ENCODE measurements around the gene AP2A1.

- TF ChIP-seq NFYB (CRISPR knock-in tag; conservative IDR thresholded peaks at IDR 0.05; ENCODE audit: low read depth) (no peak), ATF6 (CRISPR knock-in tag; IDR thresholded peaks at IDR 0.05) (no peak), CTCF (IDR thresholded peaks at IDR 0.05) (no peak), NR3C1 (CRISPR knock-in tag; conservative IDR thresholded peaks at IDR 0.05; ENCODE audit: low read depth) (no peak), RELA (CRISPR knock-in tag; IDR thresholded peaks at IDR 0.05; ENCODE audit: borderline replicate concordance) (no peak), IRF1 (CRISPR knock-in tag; IDR thresholded peaks at IDR 0.05) (no peak), FOXJ3 (CRISPR knock-in tag; IDR thresholded peaks at IDR 0.05; ENCODE audit: borderline replicate concordance) (no peak)
These were observed 82.1 kb downstream of the AP2A1 start for GRCh38 chr19:49848938-49849337.
